ENCODE results near the gene PLXNC1.

Gene PLXNC1

DNA sequence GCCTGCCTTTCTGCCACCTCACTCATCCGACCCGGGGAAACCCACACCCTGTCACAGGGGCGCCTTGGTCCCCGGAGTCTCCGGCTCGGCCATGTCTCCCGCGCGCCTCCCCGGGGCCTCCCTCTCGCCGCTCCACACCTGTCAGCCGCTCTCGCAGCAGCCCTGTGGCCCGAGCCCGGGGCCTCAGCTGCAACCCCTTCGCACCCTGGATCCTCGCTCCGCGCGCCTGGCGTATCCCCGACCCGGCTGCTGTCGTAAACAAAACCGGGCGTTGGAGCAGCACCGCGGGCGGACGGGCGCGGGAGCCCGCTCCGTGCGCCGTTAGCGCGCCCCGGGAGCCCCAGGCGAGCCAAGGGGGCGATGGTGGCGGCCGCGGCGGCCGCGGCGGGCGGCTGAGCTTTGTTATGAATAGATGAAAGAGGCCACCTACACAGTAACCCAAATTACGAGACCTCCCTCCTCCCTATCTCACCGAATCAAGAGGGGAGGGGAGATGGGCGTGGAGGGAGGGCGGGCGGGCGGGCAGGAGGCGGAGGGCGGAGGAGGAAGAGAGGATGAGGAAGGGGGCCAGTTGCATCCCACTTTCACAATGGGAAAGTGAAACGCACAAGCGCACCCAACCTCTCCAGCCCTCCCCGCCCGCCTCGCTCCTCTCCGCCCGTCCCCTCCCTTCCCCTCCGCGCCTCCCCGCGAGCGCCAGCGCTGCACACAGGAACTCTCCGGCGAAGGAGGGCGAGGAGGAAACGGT lies at the start of gene PLXNC1:
Gene PLXNC1, plus strand, starts transcription at position 587 of the 748 bp plus-strand sequence. CDS start 395 bp downstream, outside the sequence.
- no peak for DNase-seq (ENCODE audit: low read depth, low spot score)

GRCh38 chr12:94099191-94099590 lies 49.2 kb upstream of the PLXNC1 start:
- DNase-seq (ENCODE audit: low read depth, low spot score): no peak

DNA sequence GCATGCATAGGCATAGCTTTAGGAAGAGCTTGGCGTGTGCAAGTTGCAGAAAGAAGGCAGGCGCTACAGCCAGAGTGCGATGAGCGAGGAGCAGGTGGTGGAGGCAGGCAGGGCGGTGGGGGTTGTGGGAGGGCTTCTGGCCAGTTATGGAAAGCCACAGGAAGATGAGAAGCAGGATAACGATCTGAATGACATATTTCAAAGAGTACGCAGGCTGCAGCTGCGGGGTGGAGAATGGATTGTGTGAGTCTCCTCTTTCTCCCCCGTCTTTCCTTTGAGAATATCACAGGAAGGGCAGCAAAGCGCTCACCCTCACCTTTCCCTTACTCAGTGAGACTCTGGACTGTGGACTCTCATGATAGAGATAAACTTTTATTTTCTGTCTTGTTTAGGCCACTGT lies 48.7 kb upstream of the PLXNC1 start:
- no peak for DNase-seq (ENCODE audit: low read depth, low spot score)

GRCh38 chr12:94100211-94100627 lies 48.2 kb upstream of the PLXNC1 start:
- no peak for DNase-seq (ENCODE audit: low read depth, low spot score)

DNA sequence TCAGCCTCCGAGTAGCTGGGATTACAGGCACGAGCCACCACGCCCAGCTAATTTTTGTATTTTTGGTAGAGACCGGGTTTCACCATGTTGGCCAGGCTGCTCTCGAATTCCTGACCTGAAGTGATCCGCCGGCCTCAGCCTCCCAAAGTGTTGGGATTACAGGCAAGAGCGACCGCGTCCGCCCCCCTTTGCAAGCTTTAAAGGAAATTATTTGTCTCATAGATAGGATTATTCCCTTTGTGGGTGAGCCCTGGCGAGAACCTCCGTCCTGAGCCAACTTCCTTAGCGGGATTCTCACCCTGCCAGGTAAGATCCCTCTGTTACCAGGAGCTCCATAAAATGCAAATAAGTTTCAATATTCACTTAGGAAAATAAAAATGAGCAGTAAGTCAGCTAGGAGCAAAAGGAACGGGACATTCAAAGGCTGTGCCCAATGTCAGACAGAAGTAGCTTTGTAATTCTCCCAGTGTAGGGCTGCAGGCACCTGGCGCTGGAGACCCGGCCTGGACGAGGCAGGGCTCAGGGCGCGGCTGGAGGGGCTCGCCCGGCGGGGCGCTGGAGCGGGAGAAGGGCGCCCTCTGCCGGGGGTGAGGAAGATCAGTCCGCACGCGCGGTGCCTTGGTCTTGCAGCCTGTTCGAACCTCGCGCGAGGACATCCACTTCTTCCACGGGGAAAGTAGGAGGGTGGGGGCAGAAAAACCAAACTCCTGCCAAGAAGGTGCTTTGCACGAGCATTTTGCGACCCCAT lies 47.2 kb upstream of the PLXNC1 start:
- peak; percentile 10 for DNase-seq (ENCODE audit: low read depth, low spot score)

DNA sequence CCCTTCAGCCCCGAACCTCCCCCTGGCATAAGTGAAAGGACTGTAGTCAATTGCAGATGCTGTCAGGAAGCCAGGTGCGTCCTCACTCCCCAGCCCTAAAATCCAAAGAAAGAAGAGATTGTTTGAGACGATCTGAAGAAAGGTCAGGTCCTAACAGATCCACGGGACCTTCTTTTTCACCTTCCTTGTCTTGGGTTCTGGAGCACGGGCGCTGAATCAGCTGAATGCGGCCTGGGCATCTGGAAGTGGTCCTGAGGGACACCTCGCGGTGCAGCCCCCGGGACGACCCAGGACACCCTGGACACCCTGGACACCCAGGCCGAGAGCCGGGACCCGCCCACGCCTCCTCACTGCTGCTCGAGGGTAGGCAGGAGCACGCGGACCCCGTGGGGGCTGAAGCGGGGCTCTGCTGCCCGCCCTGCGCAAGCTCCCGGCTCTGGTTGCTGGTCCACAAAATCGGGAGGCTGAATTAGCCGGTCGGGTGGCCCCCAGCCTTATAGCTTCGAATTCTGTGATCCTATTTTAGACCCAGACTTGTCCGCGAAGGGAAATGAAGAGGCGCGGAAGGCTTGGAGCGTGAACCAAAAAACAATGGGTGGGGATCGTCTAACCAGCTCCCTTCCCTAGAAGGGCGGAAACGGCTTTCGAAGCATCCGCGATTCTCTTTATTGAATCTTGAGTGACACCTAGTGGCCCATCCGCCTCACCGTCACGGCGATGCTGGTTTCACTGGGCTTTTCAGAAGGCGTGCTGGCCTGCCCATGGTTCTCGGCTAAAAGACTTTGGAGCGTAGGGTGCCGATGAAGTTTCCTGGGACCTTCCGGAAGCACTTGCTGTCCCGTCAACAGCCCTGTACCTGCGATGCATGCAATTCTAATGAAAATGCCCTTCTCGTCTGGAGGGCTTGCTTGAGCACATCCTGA lies 46.4 kb upstream of the PLXNC1 start:
- DNase-seq (ENCODE audit: low read depth, low spot score): peak; percentile 51

DNA sequence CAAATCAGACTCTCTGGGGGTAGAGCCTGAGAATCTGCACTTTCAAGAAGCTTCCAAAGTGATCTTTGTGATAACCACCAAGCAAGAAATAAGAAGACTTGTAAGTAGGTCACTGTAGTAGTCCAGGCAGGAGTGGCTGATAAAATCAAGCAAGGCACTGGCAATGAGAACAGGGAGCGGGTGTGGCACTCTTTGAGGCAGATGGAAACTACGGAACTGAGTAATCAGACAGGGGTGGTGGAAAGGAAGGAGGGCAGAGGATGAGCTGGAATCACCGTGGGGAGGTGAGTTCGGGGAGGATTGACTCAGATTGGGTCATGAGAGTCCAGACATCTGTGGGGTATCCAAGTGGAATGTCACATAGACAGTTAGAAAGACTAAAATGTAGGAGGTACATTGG lies 44.4 kb upstream of the PLXNC1 start:
- no peak for DNase-seq (ENCODE audit: low read depth, low spot score)

DNA sequence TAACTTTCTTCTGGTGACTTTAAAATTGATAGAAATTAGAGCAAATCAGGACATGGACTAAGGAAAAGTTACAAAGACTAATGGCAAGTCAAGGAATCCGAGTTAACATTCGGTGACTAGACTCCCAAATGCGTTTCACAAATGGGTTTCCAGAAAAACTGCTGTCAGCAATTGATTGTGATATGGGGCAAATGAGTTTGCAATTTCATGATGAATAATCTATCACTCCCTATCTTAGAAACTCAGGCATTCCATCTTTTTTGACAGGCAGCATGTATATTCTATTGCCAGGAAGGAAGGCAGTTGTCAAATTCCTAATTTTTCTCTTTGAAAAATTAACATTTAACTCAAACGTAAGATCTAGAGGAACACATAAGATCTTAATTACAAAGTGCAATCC lies 40.5 kb upstream of the PLXNC1 start:
- DNase-seq (ENCODE audit: low read depth, low spot score): no peak

- DNase-seq (ENCODE audit: low read depth, low spot score): no peak
These were observed 39.2 kb upstream of the PLXNC1 start for GRCh38 chr12:94109160-94109559.

DNA sequence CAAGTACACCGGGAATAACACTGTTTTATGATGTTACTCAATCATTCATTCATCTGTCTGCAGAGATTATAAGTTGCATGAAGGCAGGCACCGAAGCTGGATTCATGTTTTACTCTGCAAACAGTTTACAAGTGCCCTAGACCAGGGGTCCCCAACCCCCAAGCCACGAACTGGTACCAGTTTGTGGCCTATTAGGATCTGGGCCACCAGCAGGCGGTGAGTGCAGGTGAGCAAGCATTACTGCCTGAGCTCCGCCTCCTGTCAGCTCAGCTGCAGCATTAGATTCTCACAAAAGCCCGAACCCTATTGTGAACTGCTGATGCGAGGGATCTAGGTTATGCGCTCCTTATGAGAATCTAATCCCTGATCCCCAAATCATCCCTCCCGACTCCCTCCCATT lies 38.1 kb upstream of the PLXNC1 start:
- DNase-seq (ENCODE audit: low read depth, low spot score): no peak

GRCh38 chr12:94111302-94111701 lies 37.1 kb upstream of the PLXNC1 start:
- DNase-seq (ENCODE audit: low read depth, low spot score): no peak

- no peak for DNase-seq (ENCODE audit: low read depth, low spot score)
These were observed 36.3 kb upstream of the PLXNC1 start for GRCh38 chr12:94112121-94112520.

DNA sequence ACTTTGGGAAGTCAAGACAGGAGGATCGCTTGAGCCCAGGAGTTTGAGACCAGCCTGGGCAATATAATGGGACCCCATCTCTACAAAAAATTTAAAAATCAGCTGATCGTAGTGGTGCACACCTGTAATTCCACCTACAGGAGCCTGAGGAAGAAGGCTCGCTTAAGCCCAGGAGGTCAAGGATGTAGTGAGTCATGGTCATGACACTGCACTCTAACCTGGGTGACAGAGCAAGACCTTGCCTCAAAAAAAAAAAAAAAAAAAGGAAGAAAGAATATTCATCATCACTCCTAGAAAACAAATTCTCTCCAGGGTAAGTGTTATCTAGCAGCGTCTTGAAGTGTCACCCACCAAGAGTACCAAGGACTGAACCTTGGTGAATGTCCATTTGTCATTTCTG lies 34.2 kb upstream of the PLXNC1 start:
- no peak for DNase-seq (ENCODE audit: low read depth, low spot score)

DNA sequence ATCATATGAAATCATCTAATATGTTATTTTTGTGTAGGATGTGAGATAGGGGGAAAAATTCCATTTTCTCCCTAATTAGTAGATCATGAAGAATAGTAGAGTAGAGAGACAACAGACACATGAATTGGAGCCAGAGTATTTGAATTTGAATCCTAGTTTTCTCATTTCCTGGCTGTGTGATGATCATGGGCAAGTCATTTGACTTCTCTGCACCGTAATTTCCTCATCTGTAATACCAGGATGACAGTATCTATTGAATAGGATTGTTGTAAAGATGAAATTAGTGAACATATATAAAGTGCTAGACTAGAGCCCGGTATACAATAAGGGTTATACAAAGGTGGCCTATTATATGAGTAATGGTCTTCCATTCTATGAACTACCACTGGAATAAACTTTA lies 32.2 kb upstream of the PLXNC1 start:
- no peak for DNase-seq (ENCODE audit: low read depth, low spot score)

DNA sequence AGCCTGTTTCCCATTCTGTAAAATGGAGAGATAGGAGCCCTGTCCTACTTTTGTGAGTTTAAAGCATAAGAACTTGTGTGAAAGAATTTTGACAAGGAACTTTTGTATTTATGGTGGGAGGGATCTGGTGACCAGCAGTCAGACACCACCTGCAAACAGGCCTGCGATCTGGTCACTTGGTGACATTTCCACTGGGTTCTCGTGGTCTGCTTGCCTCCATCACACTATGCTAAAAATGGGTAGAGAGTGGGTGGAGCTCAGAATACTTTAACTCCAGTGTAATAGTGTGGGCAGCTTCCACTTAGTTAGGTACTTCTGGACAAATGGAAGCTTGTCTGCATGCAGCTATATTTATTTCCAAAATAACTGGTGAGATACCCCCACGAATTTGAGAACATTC lies 26.5 kb upstream of the PLXNC1 start:
- DNase-seq (ENCODE audit: low read depth, low spot score): no peak

DNA sequence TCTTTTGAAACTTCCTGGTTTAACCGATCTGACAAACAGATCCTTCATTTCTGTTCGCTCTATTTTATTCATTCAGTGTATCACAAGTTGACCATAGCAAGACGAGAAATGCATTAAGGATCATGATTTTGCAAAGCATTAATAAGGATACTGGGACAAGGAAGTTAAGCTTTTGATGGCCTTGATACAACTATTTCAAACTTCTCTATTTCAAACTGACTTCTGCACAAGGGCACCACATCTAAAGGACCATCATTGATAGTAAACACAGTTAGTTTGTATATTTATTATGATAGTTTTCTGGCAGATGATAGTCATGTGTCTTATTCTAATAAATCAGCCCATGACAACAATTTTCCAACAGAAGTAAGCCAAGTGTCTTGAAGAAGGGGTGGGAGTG lies 25.8 kb upstream of the PLXNC1 start:
- DNase-seq (ENCODE audit: low read depth, low spot score): no peak

GRCh38 chr12:94123127-94123526 lies 25.2 kb upstream of the PLXNC1 start:
- DNase-seq (ENCODE audit: low read depth, low spot score): no peak

DNA sequence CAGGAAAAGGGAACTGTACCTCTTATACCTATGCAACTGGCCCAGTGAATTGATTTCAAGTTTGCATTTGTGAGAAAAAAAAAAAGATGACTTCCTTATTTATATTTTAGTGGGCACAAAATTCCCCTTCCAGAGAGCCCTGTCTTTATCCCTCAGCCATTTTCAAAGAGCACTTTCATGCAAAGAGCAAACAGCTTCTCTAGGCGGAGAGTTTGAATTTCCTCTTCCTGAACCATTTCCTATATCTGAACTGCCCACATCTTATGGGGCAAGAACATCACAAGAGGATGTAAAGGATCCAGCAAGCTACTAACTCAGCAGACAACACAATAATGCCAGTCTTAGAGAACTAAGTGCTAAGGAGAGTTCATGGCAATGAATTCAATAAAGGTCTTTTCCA lies 22.3 kb upstream of the PLXNC1 start:
- no peak for DNase-seq (ENCODE audit: low read depth, low spot score)

- DNase-seq (ENCODE audit: low read depth, low spot score): no peak
These were observed 20.9 kb upstream of the PLXNC1 start for GRCh38 chr12:94127239-94128131.

DNA sequence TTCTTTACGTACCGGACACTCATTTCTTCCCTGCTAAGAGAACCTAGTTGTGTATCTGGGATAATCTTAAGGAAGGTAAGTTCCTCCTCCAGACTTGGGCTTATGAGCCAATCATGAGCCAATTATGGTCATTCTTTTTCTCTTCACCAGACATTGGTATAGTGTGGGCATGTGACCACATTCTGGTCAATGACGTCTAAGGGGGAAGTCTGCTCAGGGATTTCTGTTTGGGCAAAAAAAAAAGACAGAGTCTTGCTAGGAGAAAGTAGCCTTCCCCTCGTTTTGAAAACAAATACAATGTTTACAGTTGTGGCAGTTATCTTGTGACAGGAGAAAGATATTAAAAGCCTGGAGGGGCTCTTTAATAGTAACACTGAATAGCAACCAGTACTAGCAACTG lies 20.1 kb upstream of the PLXNC1 start:
- no peak for DNase-seq (ENCODE audit: low read depth, low spot score)

Measured in brain pericyte (primary cell).